Natural killer cell (primary cell): ENCODE data around the gene MEI4. TPM values are rescaled to one million over a fixed set of nuclear protein-coding genes. Genes with fewer than 3 reads are reported as not detected.

ENCODE experiments used
- ATAC-seq, 3 donors: fragments of 150-1000 bp in 2 of 3; fragments of 200-7000 bp in 1 of 3; cut with Tn5 transposase; 1 replicate in 1 of 3; 2 replicates in 2 of 3; pipeline ENCODE4 v1.10.0; 2021; ENCODE audit warnings: mild to moderate bottlenecking in 2 of 3, moderate library complexity in 2 of 3
- DNase-seq, 2 donors: peaks; one replicate each; pipeline versions ENCODE4 v3.0.0 to v3.0.0-alpha.2; 2013 to 2021; ENCODE audit warnings: mixed read lengths in 1 of 2
- H3K27ac ChIP-seq: one replicate; pipeline ENCODE4 v1.5.1; 2013; ENCODE audit warnings: mild to moderate bottlenecking, low read length
- H3K27me3 ChIP-seq: one replicate; pipeline ENCODE4 v1.6.1; 2013; ENCODE audit warnings: low read length; ENCODE audit not compliant: control insufficient read depth, insufficient read depth
- H3K36me3 ChIP-seq: one replicate; pipeline ENCODE4 v1.6.1; 2013; ENCODE audit warnings: low read length; ENCODE audit not compliant: control insufficient read depth, insufficient read depth
- H3K4me1 ChIP-seq: one replicate; pipeline ENCODE4 v1.6.1; 2013; ENCODE audit warnings: low read length; ENCODE audit not compliant: control insufficient read depth, insufficient read depth
- H3K4me3 ChIP-seq: one replicate; pipeline ENCODE4 v1.5.1; 2013; ENCODE audit warnings: low read length
- H3K9me3 ChIP-seq: one replicate; pipeline ENCODE4 v1.6.1; 2013; ENCODE audit warnings: low read length; ENCODE audit not compliant: control insufficient read depth, insufficient read depth
- H3K27ac Mint-ChIP-seq, 2 donors: one replicate each; pipeline ENCODE4 v1.8.0; 2022; ENCODE audit warnings: mild to moderate bottlenecking in 2 of 2, mixed read lengths in 2 of 2, moderate library complexity in 1 of 2
- H3K27me3 Mint-ChIP-seq, 2 donors: one replicate each; pipeline ENCODE4 v1.8.0; 2022; ENCODE audit warnings: low read depth in 2 of 2, mixed read lengths in 2 of 2
- H3K36me3 Mint-ChIP-seq: one replicate; pipeline ENCODE4 v1.8.0; 2022; ENCODE audit warnings: mixed read lengths
- H3K4me1 Mint-ChIP-seq, 2 donors: one replicate each; pipeline ENCODE4 v1.8.0; 2022; ENCODE audit warnings: mixed read lengths in 2 of 2
- H3K4me3 Mint-ChIP-seq: one replicate; pipeline ENCODE4 v1.8.0; 2022; ENCODE audit warnings: mild to moderate bottlenecking, moderate library complexity, mixed read lengths
- H3K9me3 Mint-ChIP-seq, 2 donors: one replicate each; pipeline ENCODE4 v1.8.0; 2022; ENCODE audit warnings: mixed read lengths in 2 of 2
- WGBS: methylation state at CpG from one replicate; pipeline ENCODE4 v1.1.7; 2013; ENCODE audit warnings: missing lambda C conversion rate; ENCODE audit not compliant: insufficient coverage; 5-methylcytosine and 5-hydroxymethylcytosine counted together
- intact Hi-C: fragments of 100-400 bp; cut with micrococcal nuclease; formaldehyde crosslinking; loops from one replicate; pipeline ENCODE4 v1.14.2; 2022
- total RNA-seq, 4 donors: library from RNA; stranded (reverse); fragments of 120-200 nt in 1 of 4; gene quantifications; one replicate each; pipeline versions ENCODE4 v1.2.3 to v1.2.4, GENCODE V29; 2013 to 2022
- TF ChIP-seq, protein P1 (sequence below): fragments of 200-600 bp; IDR thresholded peaks from one replicate; pipeline ENCODE4 v1.8.0; 2022; ENCODE audit warnings: antibody characterized with exemption

Gene MEI4
- total RNA-seq, 3 donors from 2014 or later (not counting 1 experiment from before 2014, with no cell fraction given), result not detected

DNA sequence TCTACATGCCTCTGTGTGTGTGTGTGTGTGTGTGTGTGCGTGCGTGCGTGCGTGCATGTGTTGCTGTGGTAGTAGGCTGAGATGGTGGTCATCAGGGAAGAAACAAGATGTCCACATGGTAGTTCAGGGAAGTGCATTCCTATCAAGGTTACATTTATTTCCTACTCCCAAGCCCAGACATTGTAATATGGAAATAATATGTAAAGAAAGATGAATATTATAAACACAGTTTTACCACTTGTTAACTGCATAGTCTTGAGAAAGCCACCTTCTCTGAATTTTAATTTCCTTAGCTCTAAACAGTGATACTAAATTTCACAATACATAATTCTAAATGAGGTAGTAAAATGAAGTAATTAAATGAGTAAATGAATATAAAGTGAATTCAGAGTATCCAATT, 14.0 kb downstream of the MEI4 start:
- Mint-ChIP-seq H3K4me3 (no peak overlapping the region), H3K4me1 (no peaks in the 10 kb centered on the region), H3K27ac (no peak overlapping the region), H3K27me3 (no peaks in the 10 kb centered on the region), H3K36me3 (no peaks in the 10 kb centered on the region), H3K9me3 (peaks cover 8 to 26% of the 10 kb centered on the region in 2 donors)
- TF ChIP-seq, protein P1, sequence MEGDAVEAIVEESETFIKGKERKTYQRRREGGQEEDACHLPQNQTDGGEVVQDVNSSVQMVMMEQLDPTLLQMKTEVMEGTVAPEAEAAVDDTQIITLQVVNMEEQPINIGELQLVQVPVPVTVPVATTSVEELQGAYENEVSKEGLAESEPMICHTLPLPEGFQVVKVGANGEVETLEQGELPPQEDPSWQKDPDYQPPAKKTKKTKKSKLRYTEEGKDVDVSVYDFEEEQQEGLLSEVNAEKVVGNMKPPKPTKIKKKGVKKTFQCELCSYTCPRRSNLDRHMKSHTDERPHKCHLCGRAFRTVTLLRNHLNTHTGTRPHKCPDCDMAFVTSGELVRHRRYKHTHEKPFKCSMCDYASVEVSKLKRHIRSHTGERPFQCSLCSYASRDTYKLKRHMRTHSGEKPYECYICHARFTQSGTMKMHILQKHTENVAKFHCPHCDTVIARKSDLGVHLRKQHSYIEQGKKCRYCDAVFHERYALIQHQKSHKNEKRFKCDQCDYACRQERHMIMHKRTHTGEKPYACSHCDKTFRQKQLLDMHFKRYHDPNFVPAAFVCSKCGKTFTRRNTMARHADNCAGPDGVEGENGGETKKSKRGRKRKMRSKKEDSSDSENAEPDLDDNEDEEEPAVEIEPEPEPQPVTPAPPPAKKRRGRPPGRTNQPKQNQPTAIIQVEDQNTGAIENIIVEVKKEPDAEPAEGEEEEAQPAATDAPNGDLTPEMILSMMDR, result no peak
- no peaks in the 10 kb centered on the region for H3K27me3 ChIP-seq
- H3K4me3 ChIP-seq, result no peak overlapping the region
- H3K9me3 ChIP-seq, result no peaks in the 10 kb centered on the region
- WGBS, result 59% methylated on average over 4 of the region's 4 CpGs
- no peak overlapping the region for H3K27ac ChIP-seq
- DNase-seq (no peak), ATAC-seq (no peak)
- intact Hi-C loops, result no loop called here
- H3K4me1 ChIP-seq, result no peaks in the 10 kb centered on the region
- H3K36me3 ChIP-seq, result no peaks in the 10 kb centered on the region

- Mint-ChIP-seq H3K36me3 (no peaks in the 10 kb centered on the region), H3K9me3 (peaks cover 4 to 23% of the 10 kb centered on the region in 2 donors), H3K4me3 (no peak overlapping the region), H3K4me1 (no peaks in the 10 kb centered on the region), H3K27me3 (no peaks in the 10 kb centered on the region), H3K27ac (no peak overlapping the region)
- H3K4me3 ChIP-seq, result no peak overlapping the region
- no peak for DNase-seq
- TF ChIP-seq, protein P1, result no peak
- no peak for ATAC-seq
- 82% methylated on average over 2 of the region's 2 CpGs for WGBS
- H3K27ac ChIP-seq, result no peak overlapping the region
- H3K9me3 ChIP-seq, result no peaks in the 10 kb centered on the region
- H3K27me3 ChIP-seq, result no peaks in the 10 kb centered on the region
- H3K36me3 ChIP-seq, result no peaks in the 10 kb centered on the region
- no peaks in the 10 kb centered on the region for H3K4me1 ChIP-seq
- intact Hi-C loops, result no loop called here
Measured at GRCh38 chr6:77669913-77670312, 17.1 kb downstream of the MEI4 start.

DNA sequence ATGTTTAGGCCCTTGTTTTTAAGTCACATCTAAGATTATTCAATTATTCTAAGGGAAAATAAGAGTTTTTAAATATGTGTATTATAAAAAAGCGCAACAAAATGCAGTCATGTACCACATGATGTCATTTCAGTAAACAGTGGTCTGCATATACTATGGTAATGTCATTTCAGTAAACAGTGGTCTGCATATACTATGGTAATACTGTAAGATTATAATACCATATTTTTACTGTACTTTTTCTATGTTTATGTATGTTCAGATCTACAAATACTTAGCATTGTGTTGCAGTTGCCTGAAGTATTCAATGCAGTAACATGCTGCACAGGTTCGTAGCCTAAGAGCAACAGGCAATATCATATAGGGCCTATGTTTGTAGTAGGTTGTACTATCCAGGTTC, 21.4 kb downstream of the MEI4 start:
- Mint-ChIP-seq H3K9me3 (peaks cover 5 to 12% of the 10 kb centered on the region in 2 donors), H3K4me3 (no peak overlapping the region), H3K27me3 (no peaks in the 10 kb centered on the region), H3K4me1 (no peaks in the 10 kb centered on the region), H3K36me3 (no peaks in the 10 kb centered on the region), H3K27ac (no peak overlapping the region)
- Histone ChIP-seq H3K4me1 (no peaks in the 10 kb centered on the region), H3K4me3 (no peak overlapping the region), H3K27ac (no peak overlapping the region), H3K36me3 (no peaks in the 10 kb centered on the region), H3K27me3 (no peaks in the 10 kb centered on the region), H3K9me3 (no peaks in the 10 kb centered on the region)
- TF ChIP-seq, protein P1, result no peak
- DNase-seq (no peak), ATAC-seq (no peak)
- intact Hi-C loops, result no loop called here
- WGBS, result 72% methylated on average over 2 of the region's 2 CpGs

GRCh38 chr6:77678048-77678447, 25.2 kb downstream of the MEI4 start:
- H3K27ac ChIP-seq, result no peak overlapping the region
- DNase-seq (no peak), ATAC-seq (no peak)
- H3K27ac Mint-ChIP-seq, result no peak overlapping the region
- TF ChIP-seq, protein P1, result no peak
- H3K4me1 ChIP-seq, result no peaks in the 10 kb centered on the region
- WGBS, result 95% methylated on average over 4 of the region's 4 CpGs
- H3K9me3 Mint-ChIP-seq, result peaks cover 6 to 9% of the 10 kb centered on the region in 2 donors
- no peaks in the 10 kb centered on the region for H3K36me3 ChIP-seq
- H3K27me3 Mint-ChIP-seq, result no peaks in the 10 kb centered on the region
- H3K4me3 ChIP-seq, result no peak overlapping the region
- no peaks in the 10 kb centered on the region for H3K36me3 Mint-ChIP-seq
- H3K4me3 Mint-ChIP-seq, result no peak overlapping the region
- no peaks in the 10 kb centered on the region for H3K9me3 ChIP-seq
- no peaks in the 10 kb centered on the region for H3K27me3 ChIP-seq
- intact Hi-C loops, result no loop called here
- no peaks in the 10 kb centered on the region for H3K4me1 Mint-ChIP-seq
